Sigmoid colon (tissue), 3 donors: ENCODE measurements around the gene FAM120B.

Experiments used
- POLR2A ChIP-seq, 2 donors: fragments of 450-650 bp; IDR thresholded peaks; one replicate each; pipeline ENCODE4 v1.6.1; 2016; ENCODE audit warnings: antibody characterized with exemption in 2 of 2, mild to moderate bottlenecking in 2 of 2, moderate library complexity in 2 of 2
- TF ChIP-seq, protein P1 (sequence below), 4 experiments: fragments of 450-650 bp in 3 of 4; fragments of 200-600 bp in 1 of 4; IDR thresholded peaks; one replicate each; pipeline ENCODE4 v1.5.1; 2016 to 2019; ENCODE audit warnings: antibody characterized with exemption in 4 of 4, mild to moderate bottlenecking in 3 of 4, moderate library complexity in 2 of 4

GRCh38 chr6:170267688-170268087 lies 38.9 kb upstream of the FAM120B start:
- TF ChIP-seq, protein P1, sequence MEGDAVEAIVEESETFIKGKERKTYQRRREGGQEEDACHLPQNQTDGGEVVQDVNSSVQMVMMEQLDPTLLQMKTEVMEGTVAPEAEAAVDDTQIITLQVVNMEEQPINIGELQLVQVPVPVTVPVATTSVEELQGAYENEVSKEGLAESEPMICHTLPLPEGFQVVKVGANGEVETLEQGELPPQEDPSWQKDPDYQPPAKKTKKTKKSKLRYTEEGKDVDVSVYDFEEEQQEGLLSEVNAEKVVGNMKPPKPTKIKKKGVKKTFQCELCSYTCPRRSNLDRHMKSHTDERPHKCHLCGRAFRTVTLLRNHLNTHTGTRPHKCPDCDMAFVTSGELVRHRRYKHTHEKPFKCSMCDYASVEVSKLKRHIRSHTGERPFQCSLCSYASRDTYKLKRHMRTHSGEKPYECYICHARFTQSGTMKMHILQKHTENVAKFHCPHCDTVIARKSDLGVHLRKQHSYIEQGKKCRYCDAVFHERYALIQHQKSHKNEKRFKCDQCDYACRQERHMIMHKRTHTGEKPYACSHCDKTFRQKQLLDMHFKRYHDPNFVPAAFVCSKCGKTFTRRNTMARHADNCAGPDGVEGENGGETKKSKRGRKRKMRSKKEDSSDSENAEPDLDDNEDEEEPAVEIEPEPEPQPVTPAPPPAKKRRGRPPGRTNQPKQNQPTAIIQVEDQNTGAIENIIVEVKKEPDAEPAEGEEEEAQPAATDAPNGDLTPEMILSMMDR (IDR thresholded peaks at IDR 0.05), result no peak
- TF ChIP-seq POLR2A (IDR thresholded peaks at IDR 0.05), result no peak
